GM18520 (cell line): Measurements from ENCODE around the gene DOC2B.

Experiments used
- ATAC-seq: cut with Tn5 transposase; IDR thresholded peaks from one replicate; pipeline ENCODE4 v1.9.1; 2021; ENCODE audit not compliant: unreplicated experiment

Gene DOC2B

GRCh38 chr17:164303-165235, 16.9 kb downstream of the DOC2B start:
- ATAC-seq, result no peak

- no peak for ATAC-seq
These were observed 17.8 kb downstream of the DOC2B start for GRCh38 chr17:163514-164098.

- ATAC-seq, result no peak
These were observed 18.8 kb downstream of the DOC2B start for GRCh38 chr17:162689-163088.

- no peak for ATAC-seq
These were observed 20.0 kb downstream of the DOC2B start for GRCh38 chr17:161481-161880.

- no peak for ATAC-seq
These were observed 21.1 kb downstream of the DOC2B start for GRCh38 chr17:160336-160735.

- ATAC-seq, result no peak
These were observed 21.8 kb downstream of the DOC2B start for GRCh38 chr17:159609-160008.

- ATAC-seq, result no peak
These were observed 23.1 kb downstream of the DOC2B start for GRCh38 chr17:158379-158778.

- no peak for ATAC-seq
These were observed 23.5 kb downstream of the DOC2B start for GRCh38 chr17:157901-158300.

GRCh38 chr17:156946-157345, 24.5 kb downstream of the DOC2B start:
- no peak for ATAC-seq

GRCh38 chr17:156094-156621, 25.3 kb downstream of the DOC2B start:
- ATAC-seq, result no peak

- no peak for ATAC-seq
These were observed 25.9 kb downstream of the DOC2B start for GRCh38 chr17:155576-155975.

- no peak for ATAC-seq
These were observed 27.6 kb downstream of the DOC2B start for GRCh38 chr17:153851-154250.

GRCh38 chr17:152860-153420, 28.5 kb downstream of the DOC2B start:
- ATAC-seq, result no peak

- ATAC-seq, result no peak
These were observed 29.3 kb downstream of the DOC2B start for GRCh38 chr17:151886-152859.

GRCh38 chr17:151004-151403, 30.4 kb downstream of the DOC2B start:
- no peak for ATAC-seq

GRCh38 chr17:149897-150584, 31.4 kb downstream of the DOC2B start:
- no peak for ATAC-seq

GRCh38 chr17:149231-149630, 32.2 kb downstream of the DOC2B start:
- ATAC-seq, result no peak

- ATAC-seq, result no peak
These were observed 32.7 kb downstream of the DOC2B start for GRCh38 chr17:148757-149156.

- no peak for ATAC-seq
These were observed 33.4 kb downstream of the DOC2B start for GRCh38 chr17:147796-148740.
